Fibroblast of mammary gland (primary cell): ENCODE measurements around the gene TMEM253.

Source experiments
- DNase-seq: peaks from one replicate; pipeline ENCODE4 v3.0.0-alpha.2; 2010; ENCODE audit warnings: low read depth
- H3K4me3 ChIP-seq: 2 replicates; pipeline ENCODE4 v1.5.1; 2011; ENCODE audit warnings: low read depth, mild to moderate bottlenecking, low read length, moderate library complexity; ENCODE audit not compliant: control insufficient read depth
- TF ChIP-seq, protein P1 (sequence below): conservative IDR thresholded peaks from 2 replicates; pipeline ENCODE4 v1.5.1; 2011; ENCODE audit warnings: low read depth, low read length, inconsistent platforms; ENCODE audit not compliant: control insufficient read depth, insufficient read depth

TMEM253 gene

DNA sequence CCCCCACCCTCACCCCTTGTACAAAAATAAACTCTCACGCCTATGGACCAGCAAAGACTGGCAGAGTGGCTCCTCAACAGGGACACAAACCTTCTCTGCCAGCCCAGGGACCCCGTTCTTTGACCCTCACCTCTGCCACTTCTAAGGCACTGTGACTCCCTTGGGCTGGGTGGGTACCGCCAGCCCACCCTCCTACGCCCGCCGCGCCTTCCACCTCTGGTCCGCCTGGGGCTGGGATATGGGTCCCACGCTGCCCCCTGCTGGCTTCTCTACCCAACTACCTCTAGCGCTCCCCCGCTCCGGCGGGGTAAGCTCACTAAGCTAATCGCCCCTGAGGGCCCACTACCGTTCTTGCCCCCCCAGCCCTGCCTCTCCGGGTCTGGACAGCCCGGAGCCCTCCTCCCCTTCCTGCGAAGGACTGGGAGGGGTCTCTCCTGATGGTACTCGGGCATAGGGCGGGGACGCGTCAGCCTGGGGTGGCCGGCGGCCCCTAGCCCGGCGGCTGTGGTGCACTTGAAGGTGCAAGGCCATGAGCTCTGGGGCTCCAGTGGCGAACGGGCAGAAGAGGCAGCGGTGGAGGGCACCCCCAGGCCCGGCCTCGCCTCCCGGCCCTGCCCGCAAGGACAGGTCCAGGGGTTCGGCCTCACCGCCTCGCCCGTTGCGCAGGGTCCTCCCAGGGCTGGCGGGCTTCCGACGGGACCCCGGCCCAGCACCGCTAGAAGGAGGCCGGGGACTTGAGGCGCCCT is 10.5 kb upstream of the TMEM253 start:
- no peak overlapping the region for H3K4me3 ChIP-seq
- no peak for DNase-seq
- TF ChIP-seq, protein P1, sequence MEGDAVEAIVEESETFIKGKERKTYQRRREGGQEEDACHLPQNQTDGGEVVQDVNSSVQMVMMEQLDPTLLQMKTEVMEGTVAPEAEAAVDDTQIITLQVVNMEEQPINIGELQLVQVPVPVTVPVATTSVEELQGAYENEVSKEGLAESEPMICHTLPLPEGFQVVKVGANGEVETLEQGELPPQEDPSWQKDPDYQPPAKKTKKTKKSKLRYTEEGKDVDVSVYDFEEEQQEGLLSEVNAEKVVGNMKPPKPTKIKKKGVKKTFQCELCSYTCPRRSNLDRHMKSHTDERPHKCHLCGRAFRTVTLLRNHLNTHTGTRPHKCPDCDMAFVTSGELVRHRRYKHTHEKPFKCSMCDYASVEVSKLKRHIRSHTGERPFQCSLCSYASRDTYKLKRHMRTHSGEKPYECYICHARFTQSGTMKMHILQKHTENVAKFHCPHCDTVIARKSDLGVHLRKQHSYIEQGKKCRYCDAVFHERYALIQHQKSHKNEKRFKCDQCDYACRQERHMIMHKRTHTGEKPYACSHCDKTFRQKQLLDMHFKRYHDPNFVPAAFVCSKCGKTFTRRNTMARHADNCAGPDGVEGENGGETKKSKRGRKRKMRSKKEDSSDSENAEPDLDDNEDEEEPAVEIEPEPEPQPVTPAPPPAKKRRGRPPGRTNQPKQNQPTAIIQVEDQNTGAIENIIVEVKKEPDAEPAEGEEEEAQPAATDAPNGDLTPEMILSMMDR = peak; percentile 46

DNA sequence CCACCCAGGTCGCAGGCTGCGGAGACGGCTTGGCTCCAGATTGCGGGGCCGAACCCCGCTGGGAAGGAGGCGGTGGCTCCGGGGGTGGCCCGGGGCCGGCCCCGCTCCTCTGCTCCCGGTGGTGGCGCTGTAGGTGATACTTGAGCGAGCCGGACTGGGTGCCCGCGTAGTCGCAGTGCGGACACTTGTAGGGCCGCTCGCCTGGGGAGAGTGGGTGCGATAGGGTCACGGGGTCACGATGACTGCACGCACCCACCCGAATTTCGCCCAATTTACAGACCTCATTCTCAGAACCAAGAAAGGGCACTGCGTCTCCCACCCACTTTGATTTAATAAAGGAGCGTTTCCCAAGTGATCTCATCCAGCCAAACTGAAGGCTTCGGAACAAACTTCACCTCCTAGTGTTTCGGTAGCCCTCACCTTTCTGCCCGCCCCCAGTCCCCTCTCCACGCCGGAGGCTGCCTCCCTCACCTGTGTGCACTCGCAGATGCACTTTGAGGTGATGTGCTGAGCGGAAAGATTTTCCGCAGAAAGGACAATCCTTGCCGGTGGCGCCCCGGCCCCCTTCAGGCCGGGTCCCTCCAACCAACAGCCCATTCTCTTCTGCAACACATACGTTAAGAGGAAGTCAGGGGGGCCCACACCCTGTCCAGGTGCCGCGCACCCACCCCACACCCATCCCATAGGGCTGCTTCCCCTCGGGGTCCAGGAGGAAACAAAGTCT is 9.8 kb upstream of the TMEM253 start:
- TF ChIP-seq, protein P1 = no peak
- DNase-seq = no peak
- no peak overlapping the region for H3K4me3 ChIP-seq

DNA sequence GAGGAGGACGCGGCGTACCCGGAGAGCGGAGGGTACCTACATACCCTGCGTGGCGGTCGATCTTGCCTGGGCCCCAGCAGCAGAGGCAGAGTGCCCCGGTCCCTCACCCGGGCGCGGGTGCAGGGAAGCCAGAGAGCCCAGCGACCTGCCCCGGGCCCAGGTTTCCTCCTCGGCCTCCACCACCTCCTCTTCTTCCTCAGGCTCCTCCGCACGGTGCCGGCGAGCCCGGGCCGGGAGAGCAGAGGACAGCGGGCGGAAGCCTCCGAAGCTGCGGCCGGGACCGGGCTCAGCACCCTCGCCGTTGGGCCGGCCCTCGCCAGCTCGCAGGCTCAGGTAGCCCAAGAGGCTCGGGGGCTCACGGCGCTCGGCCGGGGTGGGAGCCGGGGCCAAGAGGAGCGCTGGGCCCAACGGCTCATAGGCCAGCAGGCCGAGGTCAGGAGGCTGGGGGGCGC is 9.0 kb upstream of the TMEM253 start:
- TF ChIP-seq, protein P1 = no peak
- no peak overlapping the region for H3K4me3 ChIP-seq
- DNase-seq = no peak

DNA sequence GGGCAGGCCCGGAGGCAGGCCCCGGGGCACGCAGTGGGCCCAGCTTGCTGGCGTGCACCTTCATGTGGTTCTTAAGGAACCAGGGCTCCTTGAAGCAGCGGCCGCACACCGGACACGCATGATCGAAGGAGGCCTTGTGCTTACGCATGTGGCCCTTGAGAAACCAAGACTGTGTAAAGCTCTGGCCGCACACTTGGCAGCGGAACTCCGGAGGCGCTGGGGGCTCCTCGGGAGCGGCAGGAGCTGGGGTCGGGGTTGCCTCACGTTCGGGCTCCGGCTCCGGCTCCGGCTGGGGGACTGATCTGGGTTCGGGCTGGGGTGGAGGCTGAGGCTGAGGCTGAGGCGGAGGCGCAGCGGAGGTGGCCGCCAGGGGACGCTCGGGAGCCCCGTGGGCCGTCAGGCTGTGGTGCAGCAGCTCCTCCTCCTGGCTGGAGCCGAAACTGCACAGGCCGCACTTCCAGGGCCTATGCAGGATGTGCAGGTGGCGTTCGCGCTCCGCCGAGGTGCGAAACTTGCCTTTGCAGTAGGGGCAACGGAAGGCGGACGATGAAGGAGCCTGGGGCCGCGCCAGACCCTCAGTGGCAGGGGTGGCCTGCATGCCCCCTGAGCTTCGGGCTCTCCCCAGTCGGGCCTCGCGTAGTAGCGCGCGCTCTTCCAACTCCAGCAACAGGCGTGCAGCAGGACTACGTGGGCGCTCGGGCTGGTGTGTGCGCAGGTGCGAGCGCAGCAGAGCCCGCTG is 8.4 kb upstream of the TMEM253 start:
- TF ChIP-seq, protein P1 = peak; percentile 99
- no peak overlapping the region for H3K4me3 ChIP-seq
- DNase-seq = peak; percentile 71

DNA sequence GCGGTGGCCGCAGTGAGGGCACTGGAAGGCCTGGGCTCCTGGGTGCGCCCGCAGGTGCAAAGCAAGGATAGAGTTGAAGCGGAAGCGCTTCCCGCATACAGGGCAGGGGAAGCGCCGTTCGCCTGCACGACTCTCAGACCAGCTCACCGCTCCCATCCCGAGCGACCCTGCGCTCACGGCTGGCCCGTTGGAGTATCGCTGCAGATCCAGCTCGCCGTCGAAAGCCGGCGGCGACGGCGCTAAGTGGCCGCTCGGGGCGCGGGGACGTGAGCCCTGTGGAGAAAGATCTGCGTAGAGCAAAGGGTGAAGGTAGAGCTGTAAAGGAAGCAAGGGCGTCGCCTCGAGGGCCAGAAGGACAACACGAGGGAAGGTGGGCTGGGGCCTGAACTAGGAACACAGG is 7.8 kb upstream of the TMEM253 start:
- TF ChIP-seq, protein P1 = no peak
- no peak overlapping the region for H3K4me3 ChIP-seq
- no peak for DNase-seq

DNA sequence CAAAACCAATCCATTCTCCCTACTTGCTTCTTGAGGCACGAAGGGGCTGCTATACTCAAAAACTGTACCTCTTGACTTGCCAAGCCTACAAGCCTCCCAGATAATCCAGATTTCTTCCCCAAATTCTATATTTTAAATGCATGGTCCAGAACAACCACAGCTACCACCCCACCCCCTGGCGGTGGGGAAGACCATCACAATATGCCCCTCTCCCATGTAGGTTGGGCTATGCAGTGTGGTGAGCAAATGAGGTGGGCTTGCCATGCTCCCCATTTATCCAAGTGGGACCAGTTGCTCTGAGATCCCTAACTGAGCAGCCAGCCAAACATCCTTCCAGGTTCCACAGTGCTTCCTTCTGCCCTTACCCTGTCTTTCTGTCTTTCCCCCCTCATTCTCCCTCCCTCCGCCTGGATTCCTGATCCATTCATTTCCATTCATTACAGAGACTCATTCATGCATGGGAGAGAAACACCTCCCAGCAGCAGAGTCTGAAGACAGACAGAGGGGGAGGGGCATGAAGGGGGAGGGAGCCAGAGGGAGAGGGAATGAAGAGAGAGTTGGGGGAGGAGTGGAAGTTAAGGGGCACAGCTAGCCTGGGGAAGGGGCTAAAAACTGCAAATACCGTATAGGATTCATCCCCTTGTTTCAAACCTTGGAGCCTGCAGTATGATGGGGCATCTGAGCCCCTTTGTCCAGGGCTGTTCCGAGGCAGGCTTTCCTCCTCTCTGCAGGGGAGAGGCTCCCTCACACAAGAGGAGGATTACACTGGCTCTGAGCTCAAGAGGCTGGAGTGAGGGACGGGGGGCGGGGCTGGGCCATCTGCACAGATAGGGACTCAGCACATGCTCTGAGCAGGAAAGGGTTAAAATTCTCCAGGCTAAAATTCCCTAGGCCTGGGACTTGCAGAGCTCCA is 6.8 kb upstream of the TMEM253 start:
- H3K4me3 ChIP-seq = no peak overlapping the region
- TF ChIP-seq, protein P1 = peak; percentile 17
- DNase-seq = no peak
